ENCODE results near the gene CTIF. TPM values are rescaled to one million over a fixed set of nuclear protein-coding genes. Genes with fewer than 3 reads are reported as not detected.

Gene CTIF
- total and polyA plus RNA-seq, 5 donors: 41.0 to 78.2 (median 48.5) TPM

- intact Hi-C loops (cut with DNase I): loop anchor here in 1 of 4 donors (10.0 kb wide), 1 partner anchor 242 kb away; no protein-coding TSS in a partner anchor
- Histone ChIP-seq H3K4me3 (ENCODE audit: low read length) (no peak overlapping the region), H3K9me3 (ENCODE audit: control insufficient read depth, low read length) (no peaks in the 10 kb centered on the region), H3K4me1 (ENCODE audit: control insufficient read depth, insufficient read depth, low read length) (no peaks in the 10 kb centered on the region), H3K27ac (ENCODE audit: low read length) (no peak overlapping the region), H3K27me3 (ENCODE audit: control insufficient read depth, insufficient read depth) (no peaks in the 10 kb centered on the region)
- 82% methylated on average over 9 of the region's 9 CpGs for WGBS
- no peak for DNase-seq
- no peak for ATAC-seq
These were observed 163.7 kb downstream of the CTIF start for GRCh38 chr18:48702346-48703027.

- no peaks in the 10 kb centered on the region for H3K9me3 ChIP-seq (ENCODE audit: control insufficient read depth, low read length)
- ATAC-seq (no peak), DNase-seq (no peak)
- no peaks in the 10 kb centered on the region for H3K4me1 ChIP-seq (ENCODE audit: control insufficient read depth, insufficient read depth, low read length)
- no peak overlapping the region for H3K27ac ChIP-seq (ENCODE audit: low read length)
- no peaks in the 10 kb centered on the region for H3K27me3 ChIP-seq (ENCODE audit: control insufficient read depth, insufficient read depth)
- intact Hi-C loops (cut with DNase I): loop anchor here in 1 of 4 donors (10.0 kb wide), 1 partner anchor 242 kb away; no protein-coding TSS in a partner anchor
- no peak overlapping the region for H3K4me3 ChIP-seq (ENCODE audit: low read length)
- WGBS: 75% methylated on average over 1 of the region's 1 CpG
These were observed 164.2 kb downstream of the CTIF start for GRCh38 chr18:48703028-48703386.

GRCh38 chr18:48703418-48703817 lies 164.6 kb downstream of the CTIF start:
- WGBS: 79% methylated on average over 4 of the region's 4 CpGs
- H3K9me3 ChIP-seq (ENCODE audit: control insufficient read depth, low read length): no peaks in the 10 kb centered on the region
- DNase-seq (no peak), ATAC-seq (no peak)
- intact Hi-C loops (cut with DNase I): loop anchor here in 1 of 4 donors (10.0 kb wide), 1 partner anchor 241 kb away; no protein-coding TSS in a partner anchor
- no peaks in the 10 kb centered on the region for H3K4me1 ChIP-seq (ENCODE audit: control insufficient read depth, insufficient read depth, low read length)
- H3K27ac ChIP-seq (ENCODE audit: low read length): no peak overlapping the region
- H3K4me3 ChIP-seq (ENCODE audit: low read length): no peak overlapping the region
- no peaks in the 10 kb centered on the region for H3K27me3 ChIP-seq (ENCODE audit: control insufficient read depth, insufficient read depth)

- H3K4me3 ChIP-seq (ENCODE audit: low read length): no peak overlapping the region
- H3K27ac ChIP-seq (ENCODE audit: low read length): no peak overlapping the region
- WGBS: 81% methylated on average over 7 of the region's 7 CpGs
- H3K4me1 ChIP-seq (ENCODE audit: control insufficient read depth, insufficient read depth, low read length): peaks cover 4% of the 10 kb centered on the region
- H3K27me3 ChIP-seq (ENCODE audit: control insufficient read depth, insufficient read depth): no peaks in the 10 kb centered on the region
- DNase-seq (peak in 2 of 3 donors; percentile 37 to 76), ATAC-seq (peak in 1 of 2 donors; percentile 16)
- no peaks in the 10 kb centered on the region for H3K9me3 ChIP-seq (ENCODE audit: control insufficient read depth, low read length)
- intact Hi-C loops (cut with DNase I): loop anchor here in 1 of 4 donors (10.0 kb wide), 1 partner anchor 240 kb away; no protein-coding TSS in a partner anchor
These were observed 166.2 kb downstream of the CTIF start for GRCh38 chr18:48705043-48705442.

- H3K4me1 ChIP-seq (ENCODE audit: control insufficient read depth, insufficient read depth, low read length): peaks cover 8% of the 10 kb centered on the region
- H3K27ac ChIP-seq (ENCODE audit: low read length): no peak overlapping the region
- no peaks in the 10 kb centered on the region for H3K27me3 ChIP-seq (ENCODE audit: control insufficient read depth, insufficient read depth)
- no peaks in the 10 kb centered on the region for H3K9me3 ChIP-seq (ENCODE audit: control insufficient read depth, low read length)
- H3K4me3 ChIP-seq (ENCODE audit: low read length): no peak overlapping the region
- 93% methylated on average over 11 of the region's 11 CpGs for WGBS
- peak in 1 of 3 donors; percentile 52 for DNase-seq
- ATAC-seq: no peak
- intact Hi-C loops (cut with DNase I): loop anchor here in 1 of 4 donors (10.0 kb wide), 1 partner anchor 239 kb away; no protein-coding TSS in a partner anchor
These were observed 166.7 kb downstream of the CTIF start for GRCh38 chr18:48705531-48705930.

- intact Hi-C loops (cut with DNase I): loop anchor here in 1 of 4 donors (10.0 kb wide), 1 partner anchor 238 kb away; no protein-coding TSS in a partner anchor
- H3K27ac ChIP-seq (ENCODE audit: low read length): no peak overlapping the region
- peaks cover 8% of the 10 kb centered on the region for H3K4me1 ChIP-seq (ENCODE audit: control insufficient read depth, insufficient read depth, low read length)
- H3K27me3 ChIP-seq (ENCODE audit: control insufficient read depth, insufficient read depth): no peaks in the 10 kb centered on the region
- WGBS: 64% methylated on average over 5 of the region's 5 CpGs
- no peaks in the 10 kb centered on the region for H3K9me3 ChIP-seq (ENCODE audit: control insufficient read depth, low read length)
- H3K4me3 ChIP-seq (ENCODE audit: low read length): no peak overlapping the region
- peak in 1 of 2 donors; percentile 10 for ATAC-seq
- peak in 1 of 3 donors; percentile 43 for DNase-seq
These were observed 167.9 kb downstream of the CTIF start for GRCh38 chr18:48706731-48707130.

GRCh38 chr18:48707636-48708296 lies 168.9 kb downstream of the CTIF start:
- Histone ChIP-seq H3K27ac (ENCODE audit: low read length) (no peak overlapping the region), H3K4me3 (ENCODE audit: low read length) (no peak overlapping the region), H3K9me3 (ENCODE audit: control insufficient read depth, low read length) (no peaks in the 10 kb centered on the region), H3K27me3 (ENCODE audit: control insufficient read depth, insufficient read depth) (no peaks in the 10 kb centered on the region), H3K4me1 (ENCODE audit: control insufficient read depth, insufficient read depth, low read length) (peaks cover 14% of the 10 kb centered on the region)
- ATAC-seq (no peak), DNase-seq (no peak)
- intact Hi-C loops (cut with DNase I): loop anchor here in 1 of 4 donors (10.0 kb wide), 1 partner anchor 237 kb away; no protein-coding TSS in a partner anchor
- 90% methylated on average over 7 of the region's 7 CpGs for WGBS

- whole genome bisulfite sequencing: 92% methylated on average over 3 of the region's 3 CpGs
- peaks cover 21% of the 10 kb centered on the region for H3K4me1 ChIP-seq (ENCODE audit: control insufficient read depth, insufficient read depth, low read length)
- DNase-seq (no peak), ATAC-seq (no peak)
- no peak overlapping the region for H3K4me3 ChIP-seq (ENCODE audit: low read length)
- no peaks in the 10 kb centered on the region for H3K27me3 ChIP-seq (ENCODE audit: control insufficient read depth, insufficient read depth)
- peak overlapping the region; percentile 43 for H3K27ac ChIP-seq (ENCODE audit: low read length)
- no peaks in the 10 kb centered on the region for H3K9me3 ChIP-seq (ENCODE audit: control insufficient read depth, low read length)
- intact Hi-C loops (cut with DNase I): loop anchor here in 1 of 4 donors (10.0 kb wide), 1 partner anchor 236 kb away; no protein-coding TSS in a partner anchor
These were observed 170.0 kb downstream of the CTIF start for GRCh38 chr18:48708807-48709206.

- DNase-seq: peak; percentile 57 to 71 (median 69)
- intact Hi-C loops (cut with DNase I): loop anchor here (10.0 kb wide), 3 partner anchors 65 to 465 kb away; no protein-coding TSS in a partner anchor
These were observed 170.7 kb downstream of the CTIF start for GRCh38 chr18:48709371-48710062.

GRCh38 chr18:48711651-48712486 lies 173.0 kb downstream of the CTIF start:
- no peaks in the 10 kb centered on the region for H3K27me3 ChIP-seq (ENCODE audit: control insufficient read depth, insufficient read depth)
- WGBS: 56% methylated on average over 15 of the region's 15 CpGs
- H3K4me1 ChIP-seq (ENCODE audit: control insufficient read depth, insufficient read depth, low read length): peaks cover 32% of the 10 kb centered on the region
- peak; percentile 69 to 72 for ATAC-seq
- no peaks in the 10 kb centered on the region for H3K9me3 ChIP-seq (ENCODE audit: control insufficient read depth, low read length)
- DNase-seq: peak; percentile 67 to 83 (median 78)
- H3K4me3 ChIP-seq (ENCODE audit: low read length): no peak overlapping the region
- intact Hi-C loops (cut with DNase I): loop anchor here in 3 of 4 donors (10.0 kb wide), 3 partner anchors 63 to 463 kb away; no protein-coding TSS in a partner anchor
- H3K27ac ChIP-seq (ENCODE audit: low read length): peak overlapping the region; percentile 39

More at GRCh38 chr18:48709371-48710062, 170.7 kb downstream of the CTIF start:
- peaks cover 21% of the 10 kb centered on the region for H3K4me1 ChIP-seq (ENCODE audit: control insufficient read depth, insufficient read depth, low read length)
- no peaks in the 10 kb centered on the region for H3K27me3 ChIP-seq (ENCODE audit: control insufficient read depth, insufficient read depth)
- 62% methylated on average over 12 of the region's 12 CpGs for WGBS
- no peaks in the 10 kb centered on the region for H3K9me3 ChIP-seq (ENCODE audit: control insufficient read depth, low read length)
- peak overlapping the region; percentile 43 for H3K27ac ChIP-seq (ENCODE audit: low read length)
- peak in 1 of 2 donors; percentile 54 for ATAC-seq
- no peak overlapping the region for H3K4me3 ChIP-seq (ENCODE audit: low read length)
